ENCODE results near the gene TMEM212. TPM values are rescaled to one million over a fixed set of nuclear protein-coding genes. Genes with fewer than 3 reads are reported as not detected.

Gene TMEM212
- total RNA-seq, 1 donor from 2014 or later: not detected

DNA sequence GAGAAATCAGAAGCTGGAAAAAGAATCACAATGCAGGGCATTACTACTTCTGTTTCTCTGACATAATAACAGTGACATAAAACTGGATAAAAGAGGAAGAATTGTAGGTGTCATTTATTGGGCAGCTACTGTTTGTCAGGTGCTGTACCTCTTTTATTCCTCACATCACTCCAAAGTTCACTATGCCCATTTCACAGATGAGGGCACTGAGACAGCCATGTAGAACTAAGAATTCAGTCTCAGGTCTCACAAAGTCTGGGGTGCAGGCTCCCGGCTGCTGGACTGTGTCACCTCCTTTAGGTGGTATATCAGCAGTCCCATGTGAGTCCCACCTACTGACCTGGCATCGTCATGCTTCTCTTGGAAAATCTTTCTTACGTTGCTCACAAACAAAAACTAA, 20.8 kb downstream of the TMEM212 start:
- H3K27me3 Mint-ChIP-seq (ENCODE audit: unreplicated experiment): no peaks in the 10 kb centered on the region
- peaks cover 42% of the 10 kb centered on the region for H3K4me1 Mint-ChIP-seq (ENCODE audit: unreplicated experiment)
- no peak overlapping the region for H3K4me3 Mint-ChIP-seq (ENCODE audit: unreplicated experiment)
- TF ChIP-seq, protein P1, sequence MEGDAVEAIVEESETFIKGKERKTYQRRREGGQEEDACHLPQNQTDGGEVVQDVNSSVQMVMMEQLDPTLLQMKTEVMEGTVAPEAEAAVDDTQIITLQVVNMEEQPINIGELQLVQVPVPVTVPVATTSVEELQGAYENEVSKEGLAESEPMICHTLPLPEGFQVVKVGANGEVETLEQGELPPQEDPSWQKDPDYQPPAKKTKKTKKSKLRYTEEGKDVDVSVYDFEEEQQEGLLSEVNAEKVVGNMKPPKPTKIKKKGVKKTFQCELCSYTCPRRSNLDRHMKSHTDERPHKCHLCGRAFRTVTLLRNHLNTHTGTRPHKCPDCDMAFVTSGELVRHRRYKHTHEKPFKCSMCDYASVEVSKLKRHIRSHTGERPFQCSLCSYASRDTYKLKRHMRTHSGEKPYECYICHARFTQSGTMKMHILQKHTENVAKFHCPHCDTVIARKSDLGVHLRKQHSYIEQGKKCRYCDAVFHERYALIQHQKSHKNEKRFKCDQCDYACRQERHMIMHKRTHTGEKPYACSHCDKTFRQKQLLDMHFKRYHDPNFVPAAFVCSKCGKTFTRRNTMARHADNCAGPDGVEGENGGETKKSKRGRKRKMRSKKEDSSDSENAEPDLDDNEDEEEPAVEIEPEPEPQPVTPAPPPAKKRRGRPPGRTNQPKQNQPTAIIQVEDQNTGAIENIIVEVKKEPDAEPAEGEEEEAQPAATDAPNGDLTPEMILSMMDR (IDR thresholded peaks at IDR 0.05): no peak
- H3K9me3 Mint-ChIP-seq (ENCODE audit: unreplicated experiment): no peaks in the 10 kb centered on the region
- DNase-seq (ENCODE audit: extremely low spot score, unreplicated experiment): no peak
- no peaks in the 10 kb centered on the region for H3K36me3 Mint-ChIP-seq (ENCODE audit: unreplicated experiment)
- H3K27ac Mint-ChIP-seq (ENCODE audit: unreplicated experiment): peak overlapping the region; percentile 83

DNA sequence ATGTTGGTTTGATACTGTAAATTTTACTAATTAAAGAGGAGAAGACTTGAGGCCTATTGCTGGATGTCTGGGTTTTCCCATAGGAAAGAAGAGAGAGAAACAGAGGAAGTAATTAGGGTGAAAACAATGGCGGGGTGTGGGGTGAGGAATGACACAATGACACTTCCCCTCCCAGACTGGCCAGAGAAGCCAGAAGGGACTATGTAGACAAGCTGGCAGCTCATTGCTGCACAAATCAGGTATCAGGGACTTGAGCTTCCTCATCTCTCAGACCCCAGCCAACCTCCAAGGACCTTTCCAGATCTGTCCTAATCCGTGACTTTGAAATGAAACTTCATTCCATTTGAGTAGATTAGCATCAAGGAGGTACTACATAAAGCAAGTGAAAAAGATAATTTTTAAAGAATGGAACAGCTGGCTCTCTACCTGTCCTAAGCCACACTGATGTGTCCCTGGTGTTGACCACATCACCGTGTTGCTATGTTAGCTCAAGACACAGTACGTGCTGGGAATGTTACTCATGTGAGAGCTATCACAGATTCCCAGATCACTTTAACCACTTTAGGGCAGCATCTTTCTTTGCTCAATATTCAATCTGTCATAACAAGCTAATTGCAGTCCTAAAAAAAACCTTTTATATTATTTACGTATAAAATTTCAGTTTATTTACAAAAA, 22.2 kb downstream of the TMEM212 start:
- Mint-ChIP-seq H3K27ac (ENCODE audit: unreplicated experiment) (no peak overlapping the region), H3K27me3 (ENCODE audit: unreplicated experiment) (no peaks in the 10 kb centered on the region), H3K36me3 (ENCODE audit: unreplicated experiment) (no peaks in the 10 kb centered on the region), H3K4me1 (ENCODE audit: unreplicated experiment) (peaks cover 42% of the 10 kb centered on the region), H3K4me3 (ENCODE audit: unreplicated experiment) (no peak overlapping the region), H3K9me3 (ENCODE audit: unreplicated experiment) (no peaks in the 10 kb centered on the region)
- DNase-seq (ENCODE audit: extremely low spot score, unreplicated experiment): no peak
- TF ChIP-seq, protein P1 (IDR thresholded peaks at IDR 0.05): no peak

DNA sequence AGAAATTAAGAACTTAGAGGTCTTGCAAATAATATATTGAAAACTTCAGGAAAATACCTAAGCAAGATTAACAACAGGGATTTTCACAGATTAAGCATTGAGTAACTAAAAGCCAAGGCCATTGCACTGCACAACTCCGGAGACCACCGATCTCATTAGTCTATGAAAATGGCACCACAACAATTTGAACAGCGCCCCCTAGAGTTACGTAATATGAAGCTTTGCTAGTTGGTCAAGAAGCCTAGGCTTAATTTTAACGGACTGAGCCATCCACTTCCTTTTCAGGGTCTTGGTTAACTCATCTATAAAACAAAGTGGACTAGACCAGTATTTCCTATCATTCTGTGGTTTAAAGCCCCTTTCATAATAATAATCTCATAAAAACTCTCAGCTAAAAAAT, 24.8 kb downstream of the TMEM212 start:
- Mint-ChIP-seq H3K9me3 (ENCODE audit: unreplicated experiment) (no peaks in the 10 kb centered on the region), H3K4me1 (ENCODE audit: unreplicated experiment) (peaks cover 25% of the 10 kb centered on the region), H3K4me3 (ENCODE audit: unreplicated experiment) (no peak overlapping the region), H3K36me3 (ENCODE audit: unreplicated experiment) (no peaks in the 10 kb centered on the region), H3K27me3 (ENCODE audit: unreplicated experiment) (no peaks in the 10 kb centered on the region), H3K27ac (ENCODE audit: unreplicated experiment) (no peak overlapping the region)
- no peak for DNase-seq (ENCODE audit: extremely low spot score, unreplicated experiment)
- TF ChIP-seq, protein P1 (IDR thresholded peaks at IDR 0.05): peak; percentile 47

DNA sequence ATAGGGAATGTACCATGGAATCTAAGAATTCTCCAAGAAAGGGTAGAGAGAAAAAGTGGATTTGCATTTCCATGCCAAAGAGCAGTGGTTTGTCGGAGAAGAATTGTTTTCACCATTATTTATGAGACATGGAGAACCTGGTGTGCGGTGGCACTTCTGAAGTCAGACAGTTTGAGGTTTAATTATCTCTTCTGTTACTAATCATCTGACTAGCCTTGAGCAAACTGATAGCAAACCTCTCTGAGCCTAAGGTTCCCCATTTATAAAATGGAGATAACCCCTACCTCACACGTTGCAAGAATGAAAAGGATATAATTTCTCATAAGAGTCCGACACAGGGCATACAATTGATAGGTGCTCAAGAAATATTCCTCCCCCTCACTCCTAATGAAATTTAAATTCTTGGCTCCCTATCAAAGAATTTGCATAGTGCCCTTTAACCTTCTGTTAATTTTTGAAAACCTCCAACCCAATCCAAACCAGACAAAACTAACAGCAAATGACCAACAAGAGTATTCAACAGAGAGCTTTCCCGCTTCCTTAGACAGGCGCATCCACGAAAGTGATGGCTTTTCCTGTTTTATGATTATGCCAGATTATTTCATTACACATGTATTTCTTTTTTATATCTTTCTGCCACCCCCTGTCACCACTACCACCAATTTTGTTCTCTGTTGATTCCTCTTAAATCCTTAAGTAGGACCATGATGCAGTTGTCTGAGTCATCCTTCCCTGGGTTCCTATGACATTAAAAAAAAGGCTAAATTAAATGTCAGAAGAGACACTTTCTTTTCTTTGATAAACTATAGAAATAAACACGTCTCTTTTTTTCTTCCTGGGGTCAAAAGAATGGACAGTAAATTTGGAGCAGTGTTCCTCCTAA, 28.5 kb downstream of the TMEM212 start:
- Mint-ChIP-seq H3K36me3 (ENCODE audit: unreplicated experiment) (no peaks in the 10 kb centered on the region), H3K4me1 (ENCODE audit: unreplicated experiment) (peaks cover 42% of the 10 kb centered on the region), H3K27ac (ENCODE audit: unreplicated experiment) (no peak overlapping the region), H3K27me3 (ENCODE audit: unreplicated experiment) (no peaks in the 10 kb centered on the region), H3K9me3 (ENCODE audit: unreplicated experiment) (no peaks in the 10 kb centered on the region), H3K4me3 (ENCODE audit: unreplicated experiment) (no peak overlapping the region)
- no peak for DNase-seq (ENCODE audit: extremely low spot score, unreplicated experiment)
- TF ChIP-seq, protein P1 (IDR thresholded peaks at IDR 0.05): no peak

- Mint-ChIP-seq H3K4me3 (ENCODE audit: unreplicated experiment) (no peak overlapping the region), H3K9me3 (ENCODE audit: unreplicated experiment) (no peaks in the 10 kb centered on the region), H3K27ac (ENCODE audit: unreplicated experiment) (peak overlapping the region; percentile 87), H3K27me3 (ENCODE audit: unreplicated experiment) (no peaks in the 10 kb centered on the region), H3K4me1 (ENCODE audit: unreplicated experiment) (peaks cover 58% of the 10 kb centered on the region), H3K36me3 (ENCODE audit: unreplicated experiment) (no peaks in the 10 kb centered on the region)
- DNase-seq (ENCODE audit: extremely low spot score, unreplicated experiment): no peak
- TF ChIP-seq, protein P1 (IDR thresholded peaks at IDR 0.05): no peak
Measured at GRCh38 chr3:171873580-171873979, 30.4 kb downstream of the TMEM212 start.
